ENCODE data around the gene IL33.

GRCh38 chr9:6224393-6225154 is 9.0 kb downstream of the IL33 start:
- no peak for TF ChIP-seq POLR2AphosphoS5 (IDR thresholded peaks at IDR 0.05)
- no peak for TF ChIP-seq CTCF (IDR thresholded peaks at IDR 0.05)
- no peak for TF ChIP-seq POLR2A (IDR thresholded peaks at IDR 0.05)
